SHP77 treated with DMSO at 0.1 percent for 48 hours (cell line): ENCODE measurements around the gene STXBP6.

Experiments
- DNase-seq: peaks from one replicate; lab custom pipeline; 2025; lab: John Stamatoyannopoulos, UW

Gene STXBP6

GRCh38 chr14:25015761-25016160 lies 34.2 kb downstream of the STXBP6 start:
- no peak for DNase-seq

- no peak for DNase-seq
Observed at GRCh38 chr14:25014440-25014839, 35.5 kb downstream of the STXBP6 start.

GRCh38 chr14:25011095-25011494 lies 38.9 kb downstream of the STXBP6 start:
- DNase-seq: no peak

- no peak for DNase-seq
Observed at GRCh38 chr14:25010471-25010870, 39.5 kb downstream of the STXBP6 start.

GRCh38 chr14:25009891-25010290 lies 40.1 kb downstream of the STXBP6 start:
- DNase-seq: no peak

GRCh38 chr14:25007832-25008231 lies 42.1 kb downstream of the STXBP6 start:
- no peak for DNase-seq

GRCh38 chr14:25006961-25007795 lies 42.8 kb downstream of the STXBP6 start:
- DNase-seq: no peak

GRCh38 chr14:25006031-25006430 lies 43.9 kb downstream of the STXBP6 start:
- DNase-seq: no peak

GRCh38 chr14:25004389-25004809 lies 45.5 kb downstream of the STXBP6 start:
- no peak for DNase-seq

- no peak for DNase-seq
Observed at GRCh38 chr14:25003537-25003936, 46.4 kb downstream of the STXBP6 start.

GRCh38 chr14:25001601-25002000 lies 48.3 kb downstream of the STXBP6 start:
- DNase-seq: no peak

GRCh38 chr14:25001156-25001555 lies 48.8 kb downstream of the STXBP6 start:
- no peak for DNase-seq

GRCh38 chr14:24999157-24999556 lies 50.8 kb downstream of the STXBP6 start:
- no peak for DNase-seq

GRCh38 chr14:24996930-24997725 lies 52.8 kb downstream of the STXBP6 start:
- DNase-seq: no peak

GRCh38 chr14:24995016-24995415 lies 54.9 kb downstream of the STXBP6 start:
- no peak for DNase-seq

- DNase-seq: no peak
Observed at GRCh38 chr14:24993631-24994030, 56.3 kb downstream of the STXBP6 start.

- DNase-seq: no peak
Observed at GRCh38 chr14:24992624-24993360, 57.2 kb downstream of the STXBP6 start.

- no peak for DNase-seq
Observed at GRCh38 chr14:24991821-24992220, 58.1 kb downstream of the STXBP6 start.

- DNase-seq: no peak
Observed at GRCh38 chr14:24991288-24991687, 58.7 kb downstream of the STXBP6 start.

- DNase-seq: no peak
Observed at GRCh38 chr14:24990773-24991172, 59.2 kb downstream of the STXBP6 start.

- DNase-seq: no peak
Observed at GRCh38 chr14:24990050-24990449, 59.9 kb downstream of the STXBP6 start.

GRCh38 chr14:24988760-24989159 lies 61.2 kb downstream of the STXBP6 start:
- no peak for DNase-seq
